ENCODE data around the gene MTERF1. TPM values are rescaled to one million over a fixed set of nuclear protein-coding genes. Genes with fewer than 3 reads are reported as not detected.
A peak's percentile ranks its signal among the peaks of the same experiment; 100 is the strongest.

Gene MTERF1
- polyA plus RNA-seq, 1 of the 3 experiments (the other 2 are of a cell fraction), result 6.1 TPM

DNA sequence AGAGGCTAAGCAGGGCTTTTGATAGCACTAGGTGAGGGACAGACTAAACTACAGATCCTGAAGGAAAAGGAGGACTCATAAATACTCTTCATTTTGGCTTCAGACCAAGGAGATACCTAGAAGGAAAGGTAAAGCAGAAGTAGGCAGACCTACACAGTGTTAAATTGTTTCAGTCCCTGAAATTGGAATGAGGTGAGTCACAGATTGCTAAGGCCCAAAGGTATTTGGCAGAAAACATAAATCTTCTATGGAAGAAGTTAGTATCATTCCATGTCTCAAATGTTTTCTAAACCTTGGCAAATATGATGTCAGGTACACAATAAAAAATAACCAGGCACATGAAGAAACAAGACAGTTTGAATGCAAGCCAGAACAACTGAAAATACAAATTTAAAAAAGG, 30.0 kb downstream of the MTERF1 start:
- Histone ChIP-seq H3K9ac (no peak overlapping the region), H3K79me2 (ENCODE audit: insufficient read depth) (peaks cover 4% of the 10 kb centered on the region; the same call in 1 of the 2 replicates), H3K4me1 (ENCODE audit: control insufficient read depth in 1 of 2, insufficient read depth in 2 of 2, low read depth in 1 of 2, low read length in 1 of 2) (no peaks in the 10 kb centered on the region; a peak in 2 of 4 replicates), H3K27ac (ENCODE audit: low read depth in 2 of 2, low read length in 1 of 2) (no peak overlapping the region), H3K27me3 (ENCODE audit: insufficient read depth) (no peaks in the 10 kb centered on the region), H3F3A (replicated peaks; ENCODE audit: insufficient read depth) (peaks cover 4% of the 10 kb centered on the region), H4K20me1 (ENCODE audit: insufficient read depth) (no peaks in the 10 kb centered on the region), H3K9me2 (no peaks in the 10 kb centered on the region), H2AFZ (ENCODE audit: low read depth) (no peak overlapping the region), H3K36me3 (replicated peaks in 1 of 2; ENCODE audit: control insufficient read depth in 1 of 2, insufficient read depth in 2 of 2, low read length in 1 of 2) (peaks cover 0 to 4% of the 10 kb centered on the region in 2 experiments), H3K9me3 (peaks cover 12% of the 10 kb centered on the region), H3K4me2 (no peak overlapping the region), H3K4me3 (ENCODE audit: low read depth in 2 of 2, low read length in 1 of 2) (no peak overlapping the region)
- CTCF ChIA-PET, result interaction anchor here (1.3 kb wide), 1 partner anchor 20 kb away, joined by 5 read pairs; no protein-coding TSS in a partner anchor
- DNase-seq, result no peak
- TF ChIP-seq, protein P1, sequence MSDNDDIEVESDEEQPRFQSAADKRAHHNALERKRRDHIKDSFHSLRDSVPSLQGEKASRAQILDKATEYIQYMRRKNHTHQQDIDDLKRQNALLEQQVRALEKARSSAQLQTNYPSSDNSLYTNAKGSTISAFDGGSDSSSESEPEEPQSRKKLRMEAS (IDR thresholded peaks at IDR 0.05; ENCODE audit: low read depth), result no peak
- TF ChIP-seq JUND (IDR thresholded peaks at IDR 0.05) (peak; percentile 49), CHD2 (IDR thresholded peaks at IDR 0.05; ENCODE audit: low read length, partially characterized antibody) (no peak), TAF1 (IDR thresholded peaks at IDR 0.05; ENCODE audit: borderline replicate concordance, low read depth, low read length) (no peak), FOSL2 (IDR thresholded peaks at IDR 0.05; ENCODE audit: borderline replicate concordance, low read depth) (peak; percentile 64; the same call in 1 of the 2 replicates)
- TF ChIP-seq, protein P2, sequence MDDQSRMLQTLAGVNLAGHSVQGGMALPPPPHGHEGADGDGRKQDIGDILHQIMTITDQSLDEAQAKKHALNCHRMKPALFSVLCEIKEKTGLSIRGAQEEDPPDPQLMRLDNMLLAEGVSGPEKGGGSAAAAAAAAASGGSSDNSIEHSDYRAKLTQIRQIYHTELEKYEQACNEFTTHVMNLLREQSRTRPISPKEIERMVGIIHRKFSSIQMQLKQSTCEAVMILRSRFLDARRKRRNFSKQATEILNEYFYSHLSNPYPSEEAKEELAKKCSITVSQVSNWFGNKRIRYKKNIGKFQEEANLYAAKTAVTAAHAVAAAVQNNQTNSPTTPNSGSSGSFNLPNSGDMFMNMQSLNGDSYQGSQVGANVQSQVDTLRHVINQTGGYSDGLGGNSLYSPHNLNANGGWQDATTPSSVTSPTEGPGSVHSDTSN (IDR thresholded peaks at IDR 0.05), result peak; percentile 32; the same call in 1 of the 2 replicates
- POLR2A ChIA-PET, result no interaction called here

DNA sequence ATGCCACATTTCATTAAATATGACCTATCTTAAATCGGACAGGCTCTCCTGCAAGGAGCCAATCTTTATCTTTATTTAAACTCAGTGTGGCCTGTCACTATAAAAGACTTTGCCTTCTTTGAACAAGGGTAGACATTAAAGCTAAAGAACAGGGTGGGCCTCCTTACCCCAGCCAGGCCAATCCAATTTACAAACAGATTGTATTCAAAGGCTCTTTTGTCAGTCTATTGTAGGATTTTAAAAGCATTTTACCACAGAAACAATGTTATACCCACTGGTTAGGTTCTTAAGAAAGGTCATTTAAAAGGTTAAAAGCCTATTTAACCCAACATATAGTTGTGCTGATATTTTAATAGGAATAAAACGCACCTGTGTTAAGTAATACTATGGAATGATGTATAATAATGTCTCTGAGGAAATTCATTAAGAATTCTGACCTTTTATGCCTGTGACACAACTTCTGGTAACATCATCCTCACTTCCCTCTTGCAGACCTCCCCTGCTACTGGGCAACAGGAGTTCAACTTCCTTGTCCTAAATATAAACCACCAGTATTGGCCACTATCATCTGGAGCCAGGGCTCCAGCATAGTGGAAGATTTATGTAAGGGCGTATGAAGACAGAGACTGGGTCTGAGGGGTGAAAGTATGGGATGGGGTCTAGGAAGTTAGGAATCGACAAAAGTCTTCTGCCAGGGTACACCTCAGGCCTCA, 32.5 kb downstream of the MTERF1 start:
- 82% methylated on average over 4 of the region's 4 CpGs for WGBS (ENCODE audit: low lambda C conversion rate)
- CTCF ChIA-PET, result interaction anchor here (0.7 to 2.6 kb wide), 2 partner anchors 18 to 348 kb away, joined by 3 to 9 read pairs; no protein-coding TSS in a partner anchor

More for the DNA sequence above, 32.5 kb downstream of the MTERF1 start:
- no peaks in the 10 kb centered on the region for H3K27me3 ChIP-seq (ENCODE audit: insufficient read depth)
- H2AFZ ChIP-seq (ENCODE audit: low read depth), result no peak overlapping the region
- no peak for DNase-seq
- TF ChIP-seq, protein P3, sequence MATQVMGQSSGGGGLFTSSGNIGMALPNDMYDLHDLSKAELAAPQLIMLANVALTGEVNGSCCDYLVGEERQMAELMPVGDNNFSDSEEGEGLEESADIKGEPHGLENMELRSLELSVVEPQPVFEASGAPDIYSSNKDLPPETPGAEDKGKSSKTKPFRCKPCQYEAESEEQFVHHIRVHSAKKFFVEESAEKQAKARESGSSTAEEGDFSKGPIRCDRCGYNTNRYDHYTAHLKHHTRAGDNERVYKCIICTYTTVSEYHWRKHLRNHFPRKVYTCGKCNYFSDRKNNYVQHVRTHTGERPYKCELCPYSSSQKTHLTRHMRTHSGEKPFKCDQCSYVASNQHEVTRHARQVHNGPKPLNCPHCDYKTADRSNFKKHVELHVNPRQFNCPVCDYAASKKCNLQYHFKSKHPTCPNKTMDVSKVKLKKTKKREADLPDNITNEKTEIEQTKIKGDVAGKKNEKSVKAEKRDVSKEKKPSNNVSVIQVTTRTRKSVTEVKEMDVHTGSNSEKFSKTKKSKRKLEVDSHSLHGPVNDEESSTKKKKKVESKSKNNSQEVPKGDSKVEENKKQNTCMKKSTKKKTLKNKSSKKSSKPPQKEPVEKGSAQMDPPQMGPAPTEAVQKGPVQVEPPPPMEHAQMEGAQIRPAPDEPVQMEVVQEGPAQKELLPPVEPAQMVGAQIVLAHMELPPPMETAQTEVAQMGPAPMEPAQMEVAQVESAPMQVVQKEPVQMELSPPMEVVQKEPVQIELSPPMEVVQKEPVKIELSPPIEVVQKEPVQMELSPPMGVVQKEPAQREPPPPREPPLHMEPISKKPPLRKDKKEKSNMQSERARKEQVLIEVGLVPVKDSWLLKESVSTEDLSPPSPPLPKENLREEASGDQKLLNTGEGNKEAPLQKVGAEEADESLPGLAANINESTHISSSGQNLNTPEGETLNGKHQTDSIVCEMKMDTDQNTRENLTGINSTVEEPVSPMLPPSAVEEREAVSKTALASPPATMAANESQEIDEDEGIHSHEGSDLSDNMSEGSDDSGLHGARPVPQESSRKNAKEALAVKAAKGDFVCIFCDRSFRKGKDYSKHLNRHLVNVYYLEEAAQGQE (IDR thresholded peaks at IDR 0.05; ENCODE audit: low read depth, low read length), result no peak
- TF ChIP-seq YY1 (IDR thresholded peaks at IDR 0.05; ENCODE audit: low read depth), result no peak
- TF ChIP-seq FOXM1 (IDR thresholded peaks at IDR 0.05; ENCODE audit: low read depth), result no peak
- TF ChIP-seq, protein P4, sequence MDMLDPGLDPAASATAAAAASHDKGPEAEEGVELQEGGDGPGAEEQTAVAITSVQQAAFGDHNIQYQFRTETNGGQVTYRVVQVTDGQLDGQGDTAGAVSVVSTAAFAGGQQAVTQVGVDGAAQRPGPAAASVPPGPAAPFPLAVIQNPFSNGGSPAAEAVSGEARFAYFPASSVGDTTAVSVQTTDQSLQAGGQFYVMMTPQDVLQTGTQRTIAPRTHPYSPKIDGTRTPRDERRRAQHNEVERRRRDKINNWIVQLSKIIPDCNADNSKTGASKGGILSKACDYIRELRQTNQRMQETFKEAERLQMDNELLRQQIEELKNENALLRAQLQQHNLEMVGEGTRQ (IDR thresholded peaks at IDR 0.05; ENCODE audit: borderline replicate concordance, low read depth, low read length), result no peak
- TF ChIP-seq FOSL2 (IDR thresholded peaks at IDR 0.05; ENCODE audit: borderline replicate concordance, low read depth), result no peak
- no peak for TF ChIP-seq CHD2 (IDR thresholded peaks at IDR 0.05; ENCODE audit: low read length, partially characterized antibody)
- no peak for TF ChIP-seq RAD21 (IDR thresholded peaks at IDR 0.05; ENCODE audit: low read length)
- no peak for TF ChIP-seq POLR2AphosphoS5 (IDR thresholded peaks at IDR 0.05; ENCODE audit: low read depth, low read length)
- TF ChIP-seq RXRA (IDR thresholded peaks at IDR 0.05; ENCODE audit: borderline replicate concordance, low read depth), result no peak
- TF ChIP-seq, protein P5, sequence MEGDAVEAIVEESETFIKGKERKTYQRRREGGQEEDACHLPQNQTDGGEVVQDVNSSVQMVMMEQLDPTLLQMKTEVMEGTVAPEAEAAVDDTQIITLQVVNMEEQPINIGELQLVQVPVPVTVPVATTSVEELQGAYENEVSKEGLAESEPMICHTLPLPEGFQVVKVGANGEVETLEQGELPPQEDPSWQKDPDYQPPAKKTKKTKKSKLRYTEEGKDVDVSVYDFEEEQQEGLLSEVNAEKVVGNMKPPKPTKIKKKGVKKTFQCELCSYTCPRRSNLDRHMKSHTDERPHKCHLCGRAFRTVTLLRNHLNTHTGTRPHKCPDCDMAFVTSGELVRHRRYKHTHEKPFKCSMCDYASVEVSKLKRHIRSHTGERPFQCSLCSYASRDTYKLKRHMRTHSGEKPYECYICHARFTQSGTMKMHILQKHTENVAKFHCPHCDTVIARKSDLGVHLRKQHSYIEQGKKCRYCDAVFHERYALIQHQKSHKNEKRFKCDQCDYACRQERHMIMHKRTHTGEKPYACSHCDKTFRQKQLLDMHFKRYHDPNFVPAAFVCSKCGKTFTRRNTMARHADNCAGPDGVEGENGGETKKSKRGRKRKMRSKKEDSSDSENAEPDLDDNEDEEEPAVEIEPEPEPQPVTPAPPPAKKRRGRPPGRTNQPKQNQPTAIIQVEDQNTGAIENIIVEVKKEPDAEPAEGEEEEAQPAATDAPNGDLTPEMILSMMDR (IDR thresholded peaks at IDR 0.05), result no peak
- no peak for TF ChIP-seq EZH2phosphoT487 (IDR thresholded peaks at IDR 0.05; ENCODE audit: borderline replicate concordance, low read depth)
- no peak for TF ChIP-seq NFIC (IDR thresholded peaks at IDR 0.05; ENCODE audit: borderline replicate concordance)
- no peak for TF ChIP-seq ELF1 (IDR thresholded peaks at IDR 0.05)
- peaks cover 0 to 4% of the 10 kb centered on the region in 2 experiments for H3K36me3 ChIP-seq (replicated peaks in 1 of 2; ENCODE audit: control insufficient read depth in 1 of 2, insufficient read depth in 2 of 2, low read length in 1 of 2)
- POLR2A ChIA-PET, result no interaction called here
- H3K9me2 ChIP-seq, result no peaks in the 10 kb centered on the region
- H3K9me3 ChIP-seq, result peaks cover 5% of the 10 kb centered on the region
- H3F3A ChIP-seq (replicated peaks; ENCODE audit: insufficient read depth), result peaks cover 4% of the 10 kb centered on the region
- no peaks in the 10 kb centered on the region; a peak in 2 of 4 replicates for H3K4me1 ChIP-seq (ENCODE audit: control insufficient read depth in 1 of 2, insufficient read depth in 2 of 2, low read depth in 1 of 2, low read length in 1 of 2)
- no peaks in the 10 kb centered on the region for H4K20me1 ChIP-seq (ENCODE audit: insufficient read depth)
- no peak overlapping the region for H3K4me2 ChIP-seq
- H3K79me2 ChIP-seq (ENCODE audit: insufficient read depth), result no peaks in the 10 kb centered on the region
- H3K4me3 ChIP-seq (ENCODE audit: low read depth in 2 of 2, low read length in 1 of 2), result no peak overlapping the region
- no peak overlapping the region for H3K27ac ChIP-seq (ENCODE audit: low read depth in 2 of 2, low read length in 1 of 2)
- H3K9ac ChIP-seq, result no peak overlapping the region
